GM19238 (cell line): ENCODE measurements around the gene LIN28B.
"Not testable (repeated sequence)": the region's sequence is repeated elsewhere in the genome, so short reads cannot be mapped to it uniquely, and the experiment has no call there.

Source experiments
- DNase-seq: peaks from one replicate; pipeline ENCODE4 v3.0.0; 2011; ENCODE audit warnings: low spot score; ENCODE audit not compliant: insufficient read length

Gene LIN28B, protein sequence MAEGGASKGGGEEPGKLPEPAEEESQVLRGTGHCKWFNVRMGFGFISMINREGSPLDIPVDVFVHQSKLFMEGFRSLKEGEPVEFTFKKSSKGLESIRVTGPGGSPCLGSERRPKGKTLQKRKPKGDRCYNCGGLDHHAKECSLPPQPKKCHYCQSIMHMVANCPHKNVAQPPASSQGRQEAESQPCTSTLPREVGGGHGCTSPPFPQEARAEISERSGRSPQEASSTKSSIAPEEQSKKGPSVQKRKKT

DNA sequence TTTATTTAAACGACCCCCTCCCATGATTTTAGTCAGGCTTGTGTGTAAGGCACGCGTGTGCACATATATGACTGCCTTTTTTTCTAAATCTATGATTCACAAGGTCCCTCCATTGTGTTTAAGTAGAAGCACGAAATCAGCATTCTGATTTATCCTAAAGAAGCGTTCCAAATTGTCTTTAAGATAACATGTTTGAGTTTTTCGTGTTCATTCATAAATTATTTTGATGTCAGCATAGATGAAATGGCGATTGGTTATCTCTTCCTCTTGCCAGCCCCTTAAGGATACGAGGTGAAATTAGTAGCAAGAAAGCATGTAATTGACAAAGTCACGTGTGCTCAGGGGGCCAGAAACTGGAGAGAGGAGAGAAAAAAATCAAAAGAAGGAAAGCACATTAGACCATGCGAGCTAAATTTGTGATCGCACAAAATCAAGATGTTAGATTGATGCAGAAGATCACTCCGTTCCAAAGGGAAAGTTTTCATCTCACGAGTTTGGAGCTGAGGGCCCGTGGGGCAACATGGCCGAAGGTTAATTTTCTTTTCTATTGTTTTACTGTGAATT is at the start of gene LIN28B:
TSS of gene LIN28B (plus strand) at position 377 of the 564 bp plus-strand sequence. CDS start at position 521, 144 bp downstream.
- DNase-seq: no peak

DNA sequence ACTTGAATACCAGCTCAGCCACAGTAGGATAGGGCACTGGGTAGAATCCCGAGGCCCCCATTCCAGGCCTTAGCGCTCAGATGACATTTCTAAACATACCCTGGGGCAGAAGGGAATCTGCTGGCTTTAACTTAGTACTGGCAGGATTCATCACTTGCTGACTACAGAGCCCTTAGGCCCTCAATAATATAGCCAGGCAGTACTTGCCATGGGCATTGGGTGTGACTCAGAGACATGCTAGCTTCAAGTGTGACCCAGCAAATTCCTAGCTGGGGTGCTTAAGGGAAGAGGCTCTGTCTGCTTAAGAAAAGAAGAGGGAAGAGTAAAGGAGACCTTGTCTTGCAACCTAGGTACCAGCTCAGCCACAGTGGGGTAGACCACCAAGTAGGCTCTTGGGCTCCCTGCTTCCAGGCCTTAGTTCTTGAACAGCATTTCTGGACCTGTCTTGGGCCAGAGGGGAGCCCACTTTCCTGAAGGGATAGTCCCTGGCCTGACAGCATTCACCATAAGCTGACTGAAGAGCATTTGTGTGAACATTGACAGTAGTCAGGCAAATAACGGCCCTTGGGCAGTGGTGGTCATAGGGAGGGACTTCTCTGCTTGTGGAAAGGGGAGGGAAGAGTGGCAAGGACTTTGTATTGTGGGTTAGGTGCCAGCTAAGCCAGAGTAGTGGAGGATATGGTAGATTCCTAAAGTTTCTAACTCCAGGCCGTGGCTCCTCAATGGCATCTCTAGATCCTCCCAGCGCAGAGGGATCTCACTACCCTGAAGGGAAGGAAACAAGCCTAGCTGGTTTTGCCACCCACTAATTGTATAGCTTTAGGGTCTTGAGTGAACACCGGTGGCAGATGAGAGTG is 48.6 kb upstream of the LIN28B start:
- no peak for DNase-seq

DNA sequence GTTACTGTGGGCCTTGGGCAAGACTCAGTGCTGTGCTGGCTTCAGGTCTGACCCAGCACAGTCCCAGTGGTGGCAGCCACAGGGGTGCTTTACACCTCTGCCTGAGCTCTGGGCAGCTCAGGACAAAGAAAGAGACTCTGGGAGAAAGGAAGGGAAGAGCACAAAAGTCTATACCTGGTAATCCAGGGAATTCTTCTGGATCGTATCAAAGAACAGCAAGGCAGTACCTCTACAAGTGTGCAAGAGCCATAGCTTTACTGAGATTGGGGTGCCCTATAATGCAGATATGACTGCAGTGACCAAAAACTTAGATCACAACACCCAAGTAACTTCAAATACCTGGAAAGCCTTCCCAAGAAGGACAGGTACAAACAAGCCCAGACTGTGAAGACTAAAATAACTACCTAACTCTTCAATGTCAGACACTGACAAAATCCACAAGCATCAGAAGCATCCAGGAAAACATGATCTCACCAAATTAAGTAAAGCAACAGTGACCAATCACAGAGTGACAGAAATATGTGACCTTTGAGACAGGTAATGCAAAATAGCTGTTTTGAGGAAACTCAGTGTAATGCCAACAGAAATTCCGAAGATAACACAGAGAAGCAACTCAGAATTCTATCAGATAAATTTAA is 47.9 kb upstream of the LIN28B start:
- DNase-seq: no peak

DNA sequence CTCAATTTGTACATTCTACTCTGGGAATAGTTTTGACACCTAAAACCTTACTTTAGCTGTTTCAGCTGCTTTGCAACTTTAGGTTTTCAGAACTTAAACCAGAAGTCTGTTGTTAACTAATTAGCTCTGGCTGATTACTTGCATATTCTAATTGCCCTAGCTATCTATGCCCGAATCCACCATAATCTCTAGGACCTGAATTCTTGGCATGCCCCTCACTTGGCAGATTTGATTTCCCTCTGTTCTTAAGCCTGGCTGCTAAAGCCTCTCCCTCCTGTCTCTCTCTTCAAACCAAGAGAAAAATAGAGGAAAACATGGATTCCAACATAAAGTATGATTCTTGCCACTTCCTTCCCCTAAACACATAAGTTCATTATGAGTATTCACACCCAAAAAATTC is 35.0 kb upstream of the LIN28B start:
- no peak for DNase-seq

DNA sequence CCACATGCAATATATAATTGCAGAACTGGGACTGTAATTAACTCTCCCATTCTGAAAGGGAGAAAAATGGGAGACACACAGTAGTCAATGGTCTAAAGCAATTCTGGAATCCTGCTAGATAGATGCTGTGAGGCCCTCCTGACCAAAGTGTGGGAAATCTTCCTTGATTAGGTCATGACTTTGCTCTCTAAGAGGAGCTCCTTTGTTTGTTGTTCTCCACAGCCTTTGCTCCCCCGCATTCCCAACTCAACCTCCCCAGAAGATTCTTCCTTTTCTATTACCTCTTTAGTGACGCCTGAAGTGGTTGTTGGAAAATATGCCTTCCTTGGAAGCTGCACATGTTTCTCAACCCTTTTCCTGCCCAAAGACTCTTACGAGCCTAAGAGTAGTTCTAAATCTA is 28.8 kb upstream of the LIN28B start:
- DNase-seq: no peak

GRCh38 chr6:104929353-104929752 is 27.6 kb upstream of the LIN28B start:
- no peak for DNase-seq

DNA sequence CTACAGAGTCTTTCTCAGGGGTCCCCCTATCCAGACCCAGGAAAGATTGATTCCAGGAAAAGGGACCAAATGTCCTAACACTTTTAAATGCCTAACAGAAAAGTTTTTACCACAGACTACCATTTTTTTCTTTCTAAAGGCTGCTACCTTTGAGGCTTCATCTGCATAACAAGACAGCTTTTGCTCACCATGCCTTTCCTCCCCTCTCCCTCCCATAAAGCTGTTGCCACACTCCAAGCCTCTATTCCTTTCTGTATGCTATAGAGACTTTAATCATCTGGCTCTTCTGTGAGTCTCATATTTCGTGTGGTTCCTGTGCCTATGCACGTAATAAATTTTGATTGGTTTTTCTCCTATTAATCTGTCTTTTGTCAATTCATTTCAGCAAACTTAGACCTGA is 26.0 kb upstream of the LIN28B start:
- no peak for DNase-seq

GRCh38 chr6:104936766-104937535 is 20.0 kb upstream of the LIN28B start:
- DNase-seq: no peak

GRCh38 chr6:104940238-104940892 is 16.5 kb upstream of the LIN28B start:
- DNase-seq: no peak

DNA sequence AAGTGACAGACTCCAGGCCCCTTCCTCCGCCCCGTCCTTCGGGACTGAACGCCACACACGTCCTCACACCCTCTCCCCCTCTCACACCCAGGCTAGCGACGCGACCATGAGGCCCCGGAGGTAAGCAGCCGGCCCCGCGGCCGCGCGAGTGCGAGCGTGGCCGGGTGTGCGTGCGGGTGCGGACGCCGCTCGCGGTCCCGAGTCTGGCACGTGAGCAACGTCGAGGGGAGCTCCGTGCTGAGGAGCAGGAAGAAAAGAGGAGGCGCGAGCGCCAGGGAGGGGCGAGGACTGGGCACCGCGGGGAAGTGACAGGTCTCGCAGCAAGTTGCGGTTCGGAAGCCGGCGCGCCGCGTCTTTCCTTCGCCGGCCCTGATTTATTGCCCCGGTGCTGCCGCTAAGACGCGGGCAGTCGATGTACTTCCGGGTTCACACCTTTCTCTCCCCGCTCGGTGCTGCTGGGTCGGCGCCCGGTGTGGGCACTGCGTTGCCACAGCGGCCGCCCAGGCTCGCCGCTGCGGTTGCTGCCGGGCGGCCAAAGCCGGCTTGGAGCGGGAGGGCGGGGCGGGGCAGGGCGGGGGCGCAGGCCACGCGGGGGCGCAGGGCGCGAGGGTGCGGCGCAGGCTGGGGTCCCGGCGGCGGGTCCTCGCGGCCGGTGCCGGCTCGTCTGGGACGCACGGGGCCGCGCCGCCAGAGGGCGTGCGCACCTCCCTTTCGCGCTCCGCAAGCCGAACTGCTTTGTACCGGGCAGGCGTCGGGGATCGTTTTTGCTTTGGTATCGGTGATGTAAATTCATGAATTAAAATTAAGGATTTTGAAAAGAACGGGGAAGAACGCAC is 15.8 kb upstream of the LIN28B start:
- peak; percentile 39 for DNase-seq

GRCh38 chr6:104941729-104942091 is 15.2 kb upstream of the LIN28B start:
- no peak for DNase-seq

DNA sequence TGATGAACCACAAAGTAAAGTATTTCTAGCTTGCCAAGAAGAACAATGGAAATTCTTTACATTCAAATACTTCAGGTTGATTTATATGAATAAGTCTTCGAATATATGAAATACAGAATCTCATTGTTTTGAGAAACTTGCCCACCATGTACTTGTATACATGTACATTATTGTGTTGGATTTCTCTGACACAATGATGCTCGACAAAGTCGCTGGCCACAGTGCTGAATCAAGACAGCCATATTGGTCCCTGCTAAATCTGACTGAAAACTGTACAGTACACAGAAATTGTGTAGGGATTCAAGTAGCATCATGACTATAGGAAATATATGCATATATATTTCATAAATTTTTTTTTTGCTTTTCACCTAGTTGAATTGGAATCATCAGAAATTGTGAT is 13.1 kb upstream of the LIN28B start:
- DNase-seq: no peak

GRCh38 chr6:104949206-104949605 is 7.7 kb upstream of the LIN28B start:
- DNase-seq: no peak

DNA sequence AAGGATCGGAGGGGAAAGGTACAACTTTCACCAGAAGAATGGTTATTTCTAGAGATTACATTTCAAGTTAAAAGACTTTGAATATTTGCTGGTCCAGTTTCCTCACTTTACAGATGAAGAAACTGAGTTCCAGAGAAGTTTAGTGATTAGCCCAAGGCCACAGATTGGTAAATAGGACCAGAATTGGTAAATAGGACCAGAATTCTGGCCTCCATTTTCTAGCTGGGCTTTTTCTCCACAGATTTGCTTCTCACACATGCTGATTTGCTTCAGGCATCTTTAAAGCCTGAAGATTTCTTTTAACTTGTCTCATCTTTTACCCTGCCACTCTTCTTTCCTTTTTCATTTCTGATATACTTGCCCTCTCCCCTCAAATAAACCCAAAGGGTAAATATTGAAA is 5.2 kb upstream of the LIN28B start:
- no peak for DNase-seq

GRCh38 chr6:104952911-104953399 is 4.0 kb upstream of the LIN28B start:
- DNase-seq: no peak

GRCh38 chr6:104953400-104954189 is 3.3 kb upstream of the LIN28B start:
- DNase-seq: not testable (repeated sequence)

GRCh38 chr6:104954190-104954797 is 2.6 kb upstream of the LIN28B start:
- no peak for DNase-seq

- no peak for DNase-seq
Measured at GRCh38 chr6:104955491-104955890, 1.4 kb upstream of the LIN28B start.
